ENCODE results near the gene WNT4.

- TF ChIP-seq POLR2A (IDR thresholded peaks at IDR 0.05) (no peak), CTCF (IDR thresholded peaks at IDR 0.05) (no peak)
Measured at GRCh38 chr1:22100168-22100567, 42.7 kb downstream of the WNT4 start.
